Transverse colon (tissue), 4 donors: ENCODE results near the gene ZNF740.

ENCODE experiments used
- POLR2AphosphoS5 ChIP-seq, 3 donors: sonication (generic); formaldehyde crosslinking; IDR thresholded peaks; one replicate each; pipeline ENCODE4 v1.6.1; 2016; ENCODE audit warnings: antibody characterized with exemption in 3 of 3
- TF ChIP-seq, protein P1 (sequence below), 5 experiments: fragments of 200-600 bp in 3 of 5; fragments of 450-650 bp in 2 of 5; sonication (generic) in 3 of 5; IDR thresholded peaks; 1 replicate in 2 of 5; 2 replicates in 3 of 5; pipeline ENCODE4 v1.5.1; 2016 to 2017; ENCODE audit warnings: antibody characterized with exemption in 5 of 5, inconsistent platforms in 3 of 5, mild to moderate bottlenecking in 2 of 5, moderate library complexity in 1 of 5

DNA sequence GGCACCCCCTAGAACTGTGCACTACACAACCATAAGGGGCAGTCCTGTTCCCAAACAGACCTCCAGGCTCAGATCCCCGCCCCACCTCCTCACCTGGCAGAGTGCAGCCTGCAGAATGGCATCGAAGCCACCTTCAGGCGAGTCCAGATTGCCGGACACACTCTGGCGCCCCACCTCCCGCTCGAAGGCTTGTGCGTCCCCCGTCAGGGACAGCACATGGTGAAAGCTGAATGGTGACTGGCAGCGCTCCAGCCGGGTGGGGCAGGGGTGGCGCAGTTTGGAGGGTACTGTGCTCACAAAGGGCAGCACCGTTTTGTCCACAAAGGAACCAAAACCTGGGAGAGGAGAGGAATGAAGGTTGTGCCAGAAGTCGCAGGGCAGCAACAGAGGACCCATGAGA is 16.0 kb downstream of the ZNF740 start:
- TF ChIP-seq, protein P1, sequence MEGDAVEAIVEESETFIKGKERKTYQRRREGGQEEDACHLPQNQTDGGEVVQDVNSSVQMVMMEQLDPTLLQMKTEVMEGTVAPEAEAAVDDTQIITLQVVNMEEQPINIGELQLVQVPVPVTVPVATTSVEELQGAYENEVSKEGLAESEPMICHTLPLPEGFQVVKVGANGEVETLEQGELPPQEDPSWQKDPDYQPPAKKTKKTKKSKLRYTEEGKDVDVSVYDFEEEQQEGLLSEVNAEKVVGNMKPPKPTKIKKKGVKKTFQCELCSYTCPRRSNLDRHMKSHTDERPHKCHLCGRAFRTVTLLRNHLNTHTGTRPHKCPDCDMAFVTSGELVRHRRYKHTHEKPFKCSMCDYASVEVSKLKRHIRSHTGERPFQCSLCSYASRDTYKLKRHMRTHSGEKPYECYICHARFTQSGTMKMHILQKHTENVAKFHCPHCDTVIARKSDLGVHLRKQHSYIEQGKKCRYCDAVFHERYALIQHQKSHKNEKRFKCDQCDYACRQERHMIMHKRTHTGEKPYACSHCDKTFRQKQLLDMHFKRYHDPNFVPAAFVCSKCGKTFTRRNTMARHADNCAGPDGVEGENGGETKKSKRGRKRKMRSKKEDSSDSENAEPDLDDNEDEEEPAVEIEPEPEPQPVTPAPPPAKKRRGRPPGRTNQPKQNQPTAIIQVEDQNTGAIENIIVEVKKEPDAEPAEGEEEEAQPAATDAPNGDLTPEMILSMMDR (IDR thresholded peaks at IDR 0.05), result no peak
- TF ChIP-seq POLR2AphosphoS5 (IDR thresholded peaks at IDR 0.05), result no peak
